Measurements from ENCODE around the gene SIM1.

SIM1 gene

DNA sequence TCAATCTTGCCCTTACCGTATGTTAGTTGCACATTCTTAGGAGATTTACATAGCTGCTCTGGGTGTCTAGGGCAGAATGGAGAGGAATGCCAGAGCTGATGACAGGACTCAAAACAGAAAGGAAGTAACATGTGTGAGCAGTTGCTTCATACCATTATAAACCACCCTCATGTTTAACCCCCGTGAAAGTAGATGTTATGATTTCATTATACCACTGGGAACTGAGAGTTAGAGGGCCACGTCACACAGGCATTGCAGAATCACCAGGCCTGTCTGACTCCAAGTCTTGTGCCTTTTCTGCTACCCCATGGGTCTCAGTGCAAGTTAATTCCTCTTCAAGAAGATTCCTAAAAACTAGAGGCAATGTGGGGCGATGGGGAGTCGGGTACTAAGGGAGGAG, 23.5 kb upstream of the SIM1 start:
- Histone ChIP-seq H3K27ac (ENCODE audit: low read length) (no peak overlapping the region), H3K4me1 (ENCODE audit: insufficient read depth, low read length) (peaks cover 10% of the 10 kb centered on the region; the same call in 1 of the 2 replicates), H3K4me3 (ENCODE audit: low read length) (no peak overlapping the region), H3K27me3 (ENCODE audit: insufficient read depth, low read length) (no peaks in the 10 kb centered on the region), H3K36me3 (ENCODE audit: insufficient read depth, low read depth, low read length) (no peaks in the 10 kb centered on the region), H3K9me3 (ENCODE audit: insufficient read depth, low read depth, low read length) (no peaks in the 10 kb centered on the region; the same call in 1 of the 2 replicates), H3K9ac (ENCODE audit: low read depth, low read length) (no peak overlapping the region)

DNA sequence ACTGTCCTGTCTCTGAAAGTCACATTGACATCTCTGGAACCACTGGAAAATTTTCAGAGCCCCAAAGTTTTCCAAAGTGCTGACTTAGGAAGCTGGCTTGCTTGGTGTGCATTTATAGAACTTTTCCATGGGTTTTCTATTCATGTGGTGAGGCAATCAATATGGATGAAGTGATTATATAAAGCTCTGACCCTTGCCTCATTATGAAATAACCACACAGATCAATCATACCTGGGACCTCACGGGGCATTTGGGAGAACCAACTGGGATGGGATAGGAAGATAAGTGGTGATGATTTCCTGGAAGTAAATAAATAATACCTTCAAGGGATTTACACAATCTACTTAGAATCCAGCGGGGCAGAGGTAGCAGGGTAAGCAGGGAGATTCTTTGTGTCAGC, 22.9 kb upstream of the SIM1 start:
- peaks cover 6% of the 10 kb centered on the region; the same call in 1 of the 2 replicates for H3K4me1 ChIP-seq (ENCODE audit: insufficient read depth, low read length)
- no peak overlapping the region for H3K9ac ChIP-seq (ENCODE audit: low read depth, low read length)
- no peaks in the 10 kb centered on the region; the same call in 1 of the 2 replicates for H3K9me3 ChIP-seq (ENCODE audit: insufficient read depth, low read depth, low read length)
- H3K4me3 ChIP-seq (ENCODE audit: low read length): no peak overlapping the region
- H3K36me3 ChIP-seq (ENCODE audit: insufficient read depth, low read depth, low read length): no peaks in the 10 kb centered on the region
- no peaks in the 10 kb centered on the region for H3K27me3 ChIP-seq (ENCODE audit: insufficient read depth, low read length)
- no peak overlapping the region for H3K27ac ChIP-seq (ENCODE audit: low read length)

DNA sequence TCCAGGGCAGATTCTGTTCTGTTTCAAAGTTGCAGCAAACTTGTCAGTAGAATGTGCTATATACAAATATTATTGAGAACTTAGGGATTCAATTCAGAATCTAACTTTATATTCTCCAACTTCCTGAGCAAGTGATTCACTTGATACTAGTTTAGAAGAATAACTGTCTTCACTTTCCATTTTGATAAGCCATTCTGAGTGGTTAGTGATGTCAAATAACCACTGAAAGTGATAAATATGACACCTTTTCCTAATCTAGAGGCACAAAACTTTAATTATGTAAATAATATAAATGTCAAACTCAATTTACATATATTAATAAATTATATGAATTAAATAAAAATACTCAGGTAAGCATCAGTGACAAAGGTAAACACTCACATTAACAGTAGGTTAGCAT, 20.5 kb upstream of the SIM1 start:
- Histone ChIP-seq H3K9ac (ENCODE audit: low read depth, low read length) (no peak overlapping the region), H3K27ac (ENCODE audit: low read length) (no peak overlapping the region), H3K9me3 (ENCODE audit: insufficient read depth, low read depth, low read length) (no peaks in the 10 kb centered on the region; the same call in 1 of the 2 replicates), H3K4me1 (ENCODE audit: insufficient read depth, low read length) (no peaks in the 10 kb centered on the region), H3K27me3 (ENCODE audit: insufficient read depth, low read length) (no peaks in the 10 kb centered on the region), H3K36me3 (ENCODE audit: insufficient read depth, low read depth, low read length) (no peaks in the 10 kb centered on the region), H3K4me3 (ENCODE audit: low read length) (no peak overlapping the region)

DNA sequence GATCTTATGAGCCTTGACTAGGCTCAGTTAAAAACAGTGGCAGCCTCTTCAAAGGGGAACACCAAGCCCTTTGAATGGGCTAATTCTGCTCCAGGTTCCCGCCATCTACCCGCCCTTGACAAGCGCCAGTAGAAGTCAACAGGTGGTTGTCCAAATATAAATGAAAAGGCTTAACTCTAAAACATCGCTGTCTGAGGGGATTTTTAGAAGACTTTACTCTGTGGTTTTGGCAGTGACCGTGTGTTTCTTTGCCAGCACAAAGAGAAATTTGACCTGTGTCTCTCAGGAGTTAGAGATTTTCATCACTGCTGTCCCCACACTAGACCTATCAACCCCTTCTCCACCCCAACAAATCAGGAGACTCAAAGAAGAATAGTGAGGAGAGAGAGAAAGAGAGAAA, 19.8 kb upstream of the SIM1 start:
- no peak overlapping the region for H3K4me3 ChIP-seq (ENCODE audit: low read length)
- no peaks in the 10 kb centered on the region for H3K27me3 ChIP-seq (ENCODE audit: insufficient read depth, low read length)
- H3K9ac ChIP-seq (ENCODE audit: low read depth, low read length): no peak overlapping the region
- no peak overlapping the region for H3K27ac ChIP-seq (ENCODE audit: low read length)
- no peaks in the 10 kb centered on the region for H3K36me3 ChIP-seq (ENCODE audit: insufficient read depth, low read depth, low read length)
- H3K9me3 ChIP-seq (ENCODE audit: insufficient read depth, low read depth, low read length): no peaks in the 10 kb centered on the region
- H3K4me1 ChIP-seq (ENCODE audit: insufficient read depth, low read length): no peaks in the 10 kb centered on the region

DNA sequence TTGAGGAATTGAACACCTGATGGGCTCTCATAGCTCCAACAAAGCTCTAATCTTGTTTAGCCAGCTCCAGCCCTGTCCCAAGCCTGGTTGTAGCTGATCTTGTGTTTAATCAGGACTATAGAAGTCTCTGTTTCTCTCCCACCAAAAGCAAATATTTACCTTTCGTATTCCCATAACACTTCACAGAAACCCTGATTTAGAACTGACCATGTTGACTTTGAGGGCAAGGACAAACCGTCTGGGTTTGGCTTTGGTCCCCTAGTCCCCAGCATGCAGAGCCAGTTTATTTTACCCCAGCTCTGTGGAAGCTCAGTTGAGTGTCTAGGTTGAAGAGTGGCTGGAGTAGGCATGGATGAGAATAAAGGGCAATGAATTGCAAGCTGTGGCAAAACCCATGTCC, 18.0 kb upstream of the SIM1 start:
- H3K36me3 ChIP-seq (ENCODE audit: insufficient read depth, low read depth, low read length): no peaks in the 10 kb centered on the region
- H3K4me1 ChIP-seq (ENCODE audit: insufficient read depth, low read length): no peaks in the 10 kb centered on the region
- H3K9ac ChIP-seq (ENCODE audit: low read depth, low read length): no peak overlapping the region
- H3K27me3 ChIP-seq (ENCODE audit: insufficient read depth, low read length): no peaks in the 10 kb centered on the region
- H3K9me3 ChIP-seq (ENCODE audit: insufficient read depth, low read depth, low read length): no peaks in the 10 kb centered on the region
- no peak overlapping the region for H3K27ac ChIP-seq (ENCODE audit: low read length)
- H3K4me3 ChIP-seq (ENCODE audit: low read length): no peak overlapping the region

DNA sequence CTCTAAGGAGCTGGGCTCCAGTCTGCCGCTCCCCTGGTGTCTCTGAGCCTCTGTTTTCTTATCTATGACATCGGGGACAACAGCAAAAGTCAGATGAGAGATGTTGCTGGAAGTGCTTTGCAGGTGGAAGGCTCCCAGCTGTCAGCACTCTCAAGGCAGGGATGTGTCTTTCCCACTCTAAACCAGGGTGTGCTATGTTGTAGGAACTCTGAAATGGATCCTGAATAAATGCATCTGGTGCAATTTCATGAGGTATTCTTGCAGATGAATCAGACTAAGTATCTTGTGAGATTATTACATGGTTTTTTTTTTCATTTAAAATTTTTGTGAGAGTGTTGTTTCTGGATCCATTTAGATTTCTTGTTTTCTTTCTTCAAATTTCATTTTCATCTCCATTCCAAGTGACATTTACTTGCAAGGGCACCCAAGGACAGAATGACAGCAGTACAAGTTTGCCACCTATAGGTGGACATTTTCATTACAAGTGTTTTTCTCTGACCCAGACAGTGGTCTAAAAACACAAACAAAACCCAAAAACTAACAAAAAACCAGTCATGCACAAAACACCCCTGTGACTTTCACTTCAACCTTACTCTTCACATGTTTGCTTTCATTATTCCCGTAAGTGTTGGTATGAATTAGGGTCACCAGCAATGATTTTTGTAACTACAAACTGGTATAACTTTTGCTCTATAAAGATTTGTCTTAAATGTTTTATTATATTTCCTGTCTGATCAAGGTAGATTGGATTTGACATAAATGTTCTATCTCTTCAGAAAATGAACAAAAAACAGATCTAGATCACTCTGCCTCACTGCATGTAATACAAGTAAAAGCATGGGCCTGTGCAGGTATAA, 14.7 kb upstream of the SIM1 start:
- no peak overlapping the region for H3K9ac ChIP-seq (ENCODE audit: low read depth, low read length)
- no peaks in the 10 kb centered on the region for H3K27me3 ChIP-seq (ENCODE audit: insufficient read depth, low read length)
- H3K9me3 ChIP-seq (ENCODE audit: insufficient read depth, low read depth, low read length): no peaks in the 10 kb centered on the region
- no peak overlapping the region for H3K4me3 ChIP-seq (ENCODE audit: low read length)
- no peaks in the 10 kb centered on the region for H3K4me1 ChIP-seq (ENCODE audit: insufficient read depth, low read length)
- H3K27ac ChIP-seq (ENCODE audit: low read length): no peak overlapping the region
- no peaks in the 10 kb centered on the region for H3K36me3 ChIP-seq (ENCODE audit: insufficient read depth, low read depth, low read length)

DNA sequence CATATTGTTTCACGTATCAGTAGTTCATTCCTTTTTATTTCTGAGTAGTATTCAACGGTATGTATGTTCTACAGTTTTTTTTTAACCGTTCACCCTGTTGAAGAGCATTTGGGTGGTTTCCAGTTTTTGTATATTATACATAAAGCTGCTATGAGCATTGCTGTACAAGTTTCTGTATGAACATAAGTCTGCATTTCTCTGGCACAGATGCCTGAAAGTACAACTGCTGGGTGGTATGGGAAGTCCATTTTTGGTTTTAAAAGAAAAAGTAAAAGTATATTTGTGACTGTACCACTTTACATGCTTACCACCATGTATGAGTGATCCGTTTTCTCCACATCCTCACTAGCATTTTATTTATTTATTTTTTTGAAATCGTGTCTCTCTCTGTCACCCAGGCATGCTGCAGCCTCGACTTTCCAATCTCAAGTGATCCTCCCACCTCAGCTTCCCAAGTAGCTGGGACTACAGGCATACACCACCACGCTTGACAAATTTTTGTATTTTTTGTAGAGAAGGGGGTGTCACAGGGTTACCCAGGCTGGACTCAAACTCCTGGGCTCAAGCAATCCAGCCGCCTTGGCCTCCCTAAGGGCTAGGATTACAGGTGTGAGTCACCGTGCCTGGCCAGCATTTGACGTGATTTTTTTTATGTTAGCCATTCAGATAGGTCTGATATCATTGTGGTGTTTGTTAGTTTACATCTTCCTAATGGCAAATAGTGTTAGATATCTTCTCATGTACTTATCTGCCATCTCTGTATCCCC, 11.0 kb upstream of the SIM1 start:
- H3K27me3 ChIP-seq (ENCODE audit: insufficient read depth, low read length): peaks cover 25% of the 10 kb centered on the region
- no peaks in the 10 kb centered on the region for H3K4me1 ChIP-seq (ENCODE audit: insufficient read depth, low read length)
- H3K9ac ChIP-seq (ENCODE audit: low read depth, low read length): no peak overlapping the region
- no peaks in the 10 kb centered on the region for H3K36me3 ChIP-seq (ENCODE audit: insufficient read depth, low read depth, low read length)
- no peak overlapping the region for H3K4me3 ChIP-seq (ENCODE audit: low read length)
- H3K9me3 ChIP-seq (ENCODE audit: insufficient read depth, low read depth, low read length): no peaks in the 10 kb centered on the region
- H3K27ac ChIP-seq (ENCODE audit: low read length): no peak overlapping the region

DNA sequence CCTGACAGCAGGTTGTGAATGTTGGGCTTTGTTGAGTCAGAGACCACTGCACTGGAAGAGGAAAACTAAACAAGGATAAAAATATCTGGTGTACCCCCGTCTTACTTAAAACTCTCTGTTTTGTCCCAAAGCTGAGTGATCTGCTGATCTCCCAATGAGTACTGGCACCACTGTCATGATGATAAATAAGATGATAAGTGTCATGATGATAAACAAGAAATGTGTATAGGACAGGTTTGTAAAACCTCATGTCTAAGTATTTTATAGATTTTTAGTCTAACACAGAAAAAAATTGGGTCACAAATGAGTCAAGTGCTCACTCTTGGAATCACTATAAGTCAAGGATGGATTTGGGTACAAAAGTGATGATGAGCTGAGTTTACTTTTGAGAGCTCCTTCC, 8.5 kb upstream of the SIM1 start:
- no peaks in the 10 kb centered on the region for H3K36me3 ChIP-seq (ENCODE audit: insufficient read depth, low read depth, low read length)
- H3K27me3 ChIP-seq (ENCODE audit: insufficient read depth, low read length): peaks cover 51% of the 10 kb centered on the region
- H3K4me1 ChIP-seq (ENCODE audit: insufficient read depth, low read length): no peaks in the 10 kb centered on the region
- H3K27ac ChIP-seq (ENCODE audit: low read length): no peak overlapping the region
- no peaks in the 10 kb centered on the region for H3K9me3 ChIP-seq (ENCODE audit: insufficient read depth, low read depth, low read length)
- no peak overlapping the region for H3K9ac ChIP-seq (ENCODE audit: low read depth, low read length)
- no peak overlapping the region for H3K4me3 ChIP-seq (ENCODE audit: low read length)

DNA sequence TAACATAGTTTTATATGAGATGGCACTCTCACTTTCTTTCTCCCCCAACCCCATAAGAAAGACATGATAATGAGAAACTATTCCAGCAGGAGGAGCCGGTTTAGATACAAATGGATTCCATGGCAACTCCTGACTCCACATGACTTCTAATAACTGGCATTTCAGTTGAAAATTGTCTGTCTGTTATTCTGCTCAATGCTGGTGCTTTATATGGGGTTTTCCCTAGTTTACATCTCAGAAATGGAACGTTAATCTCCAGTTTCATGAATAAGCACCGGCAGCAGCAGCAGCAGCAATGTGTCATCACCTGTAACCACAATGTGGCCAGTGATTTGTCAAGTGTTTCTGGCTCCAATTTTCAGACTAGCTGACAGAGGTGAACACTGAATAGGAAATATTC, 8.0 kb upstream of the SIM1 start:
- Histone ChIP-seq H3K27me3 (ENCODE audit: insufficient read depth, low read length) (peaks cover 56% of the 10 kb centered on the region), H3K9me3 (ENCODE audit: insufficient read depth, low read depth, low read length) (no peaks in the 10 kb centered on the region), H3K27ac (ENCODE audit: low read length) (no peak overlapping the region), H3K36me3 (ENCODE audit: insufficient read depth, low read depth, low read length) (no peaks in the 10 kb centered on the region), H3K4me3 (ENCODE audit: low read length) (no peak overlapping the region), H3K4me1 (ENCODE audit: insufficient read depth, low read length) (no peaks in the 10 kb centered on the region), H3K9ac (ENCODE audit: low read depth, low read length) (no peak overlapping the region)

DNA sequence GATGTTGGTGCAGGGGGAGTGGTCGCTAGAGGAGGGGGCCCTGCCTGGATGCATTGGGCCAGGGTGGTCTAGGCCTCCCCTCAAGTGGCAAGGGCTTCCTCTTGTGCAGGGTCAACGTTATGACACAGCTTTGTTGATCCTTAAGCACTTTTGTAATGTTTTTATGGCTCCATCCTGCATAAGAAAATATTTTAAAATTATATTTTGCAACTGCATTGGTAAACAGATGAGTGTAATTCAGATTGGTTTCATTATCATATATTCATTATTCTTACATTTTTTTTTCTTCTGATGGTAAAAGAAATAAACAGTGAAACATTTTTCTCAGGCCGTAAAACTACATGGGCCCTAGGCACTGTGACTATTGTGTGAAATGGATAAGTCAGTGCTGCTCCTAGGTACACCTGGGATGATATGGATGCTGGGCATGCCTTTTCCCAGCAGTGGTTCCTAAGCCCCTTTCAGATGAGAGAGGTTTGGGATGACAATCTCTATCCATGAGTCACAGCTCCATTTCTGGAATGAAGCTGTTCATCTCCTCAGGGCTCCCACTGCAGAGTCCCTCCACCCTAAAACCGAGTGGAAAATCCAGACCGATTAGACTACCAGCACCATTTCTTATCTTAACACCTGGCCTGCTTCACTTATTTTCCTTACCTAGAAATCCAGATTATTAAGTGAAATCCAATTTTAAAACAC, 5.8 kb upstream of the SIM1 start:
- Histone ChIP-seq H3K27ac (ENCODE audit: low read length) (no peak overlapping the region), H3K27me3 (ENCODE audit: insufficient read depth, low read length) (peaks cover 77% of the 10 kb centered on the region), H3K9me3 (ENCODE audit: insufficient read depth, low read depth, low read length) (no peaks in the 10 kb centered on the region)

DNA sequence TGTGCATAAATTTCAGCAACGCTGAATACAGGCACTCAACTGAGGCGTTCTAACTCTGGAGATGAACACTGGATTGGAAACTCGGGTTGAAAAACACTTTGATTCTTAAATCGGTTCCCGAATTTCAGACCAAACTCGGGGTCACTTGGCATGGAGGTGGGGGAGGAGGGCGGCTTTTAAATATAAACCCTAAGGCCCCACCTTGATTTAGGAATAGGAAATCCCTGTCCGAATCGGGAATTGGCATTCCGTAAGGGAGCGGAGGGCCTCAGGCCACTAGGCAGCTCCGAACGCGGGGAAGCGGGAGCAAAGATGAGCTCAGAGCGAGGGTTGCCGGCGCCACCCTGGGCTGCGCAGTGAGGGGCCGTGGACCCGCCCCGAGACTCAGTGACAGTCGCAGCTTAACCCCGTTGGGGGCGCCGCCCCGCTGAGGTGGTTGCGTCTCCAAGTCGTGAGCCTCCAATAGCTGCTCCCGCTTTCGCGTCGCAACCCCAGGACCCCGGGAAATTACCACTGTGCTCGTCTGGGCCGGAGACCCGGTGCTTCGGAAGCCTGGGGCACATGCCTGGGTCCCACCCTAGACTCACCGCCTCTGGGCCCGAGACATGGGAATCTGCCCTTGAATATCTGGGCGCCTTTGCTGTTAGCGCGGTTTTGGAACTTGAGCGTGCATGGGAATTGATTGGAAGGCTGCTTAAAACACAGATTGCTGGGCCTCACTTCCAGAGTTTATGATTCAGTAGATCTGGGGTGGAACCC, 4.6 kb upstream of the SIM1 start:
- H3K4me1 ChIP-seq (ENCODE audit: insufficient read depth, low read length): peaks cover 4% of the 10 kb centered on the region; the same call in 1 of the 2 replicates
- no peak overlapping the region for H3K27ac ChIP-seq (ENCODE audit: low read length)
- peaks cover 90% of the 10 kb centered on the region for H3K27me3 ChIP-seq (ENCODE audit: insufficient read depth, low read length)
- H3K9me3 ChIP-seq (ENCODE audit: insufficient read depth, low read depth, low read length): no peaks in the 10 kb centered on the region
- no peak overlapping the region for H3K9ac ChIP-seq (ENCODE audit: low read depth, low read length)
- peak overlapping the region; percentile 33 for H3K4me3 ChIP-seq (ENCODE audit: low read length)
- no peaks in the 10 kb centered on the region for H3K36me3 ChIP-seq (ENCODE audit: insufficient read depth, low read depth, low read length)

More for the DNA sequence above, 5.8 kb upstream of the SIM1 start:
- Histone ChIP-seq H3K9ac (ENCODE audit: low read depth, low read length) (no peak overlapping the region), H3K4me3 (ENCODE audit: low read length) (no peak overlapping the region), H3K4me1 (ENCODE audit: insufficient read depth, low read length) (peaks cover 4% of the 10 kb centered on the region; the same call in 1 of the 2 replicates), H3K36me3 (ENCODE audit: insufficient read depth, low read depth, low read length) (no peaks in the 10 kb centered on the region)

All from iPS-20b (cell line).